ENCODE measurements around the gene SERPINB1. TPM values are rescaled to one million over a fixed set of nuclear protein-coding genes. Genes with fewer than 3 reads are reported as not detected.
A peak's percentile ranks its signal among the peaks of the same experiment; 100 is the strongest.

The SERPINB1 gene
- total RNA-seq, 3 donors from 2014 or later, result 66.7 to 187 (median 132) TPM

- no peak overlapping the region for H3K4me3 ChIP-seq
- H3K4me1 ChIP-seq (ENCODE audit: low read depth), result peaks cover 3% of the 10 kb centered on the region
- no peaks in the 10 kb centered on the region for H3K9me3 ChIP-seq
- no peaks in the 10 kb centered on the region for H3K36me3 ChIP-seq (ENCODE audit: low read depth)
- ATAC-seq (peak; percentile 74), DNase-seq (peak; percentile 68 to 76 (median 69))
- intact Hi-C loops (cut with DNase I, micrococcal nuclease), result loop anchor here in 1 of 2 donors (5.0 kb wide), 1 partner anchor 83 kb away; no protein-coding TSS in a partner anchor
- no peak for TF ChIP-seq CTCF (IDR thresholded peaks at IDR 0.05)
Observed at GRCh38 chr6:2848851-2849250, 7.2 kb upstream of the SERPINB1 start.

- Histone ChIP-seq H3K4me3 (no peak overlapping the region), H3K36me3 (ENCODE audit: low read depth) (no peaks in the 10 kb centered on the region), H3K4me1 (ENCODE audit: low read depth) (peaks cover 10% of the 10 kb centered on the region), H3K9me3 (no peaks in the 10 kb centered on the region)
- DNase-seq (no peak), ATAC-seq (no peak)
- TF ChIP-seq CTCF (IDR thresholded peaks at IDR 0.05), result no peak
- intact Hi-C loops (cut with DNase I, micrococcal nuclease), result loop anchor here in 1 of 2 donors (5.0 kb wide), 1 partner anchor 86 kb away; no protein-coding TSS in a partner anchor
Observed at GRCh38 chr6:2845880-2846208, 4.2 kb upstream of the SERPINB1 start.

- no peaks in the 10 kb centered on the region for H3K36me3 ChIP-seq (ENCODE audit: low read depth)
- H3K4me3 ChIP-seq, result no peak overlapping the region
- DNase-seq (no peak), ATAC-seq (no peak)
- H3K9me3 ChIP-seq, result no peaks in the 10 kb centered on the region
- peaks cover 28% of the 10 kb centered on the region for H3K4me1 ChIP-seq (ENCODE audit: low read depth)
- TF ChIP-seq CTCF (IDR thresholded peaks at IDR 0.05), result no peak
- intact Hi-C loops (cut with DNase I, micrococcal nuclease), result loop anchor here in 1 of 2 donors (5.0 kb wide), 1 partner anchor 52 kb away; no protein-coding TSS in a partner anchor
Observed at GRCh38 chr6:2844008-2844407, 2.3 kb upstream of the SERPINB1 start.

- no peak overlapping the region for H3K4me3 ChIP-seq
- TF ChIP-seq CTCF (IDR thresholded peaks at IDR 0.05), result no peak
- intact Hi-C loops (cut with DNase I, micrococcal nuclease), result loop anchor here in 1 of 2 donors (5.0 kb wide), 1 partner anchor 51 kb away; no protein-coding TSS in a partner anchor
- no peaks in the 10 kb centered on the region for H3K36me3 ChIP-seq (ENCODE audit: low read depth)
- H3K9me3 ChIP-seq, result no peaks in the 10 kb centered on the region
- H3K4me1 ChIP-seq (ENCODE audit: low read depth), result peaks cover 30% of the 10 kb centered on the region
- no peak for DNase-seq
- no peak for ATAC-seq
Observed at GRCh38 chr6:2843138-2843740, 1.6 kb upstream of the SERPINB1 start.

- no peak for ATAC-seq
- no peak for DNase-seq
- intact Hi-C loops (cut with DNase I, micrococcal nuclease), result loop anchor here in 1 of 2 donors (5.0 kb wide), 1 partner anchor 50 kb away; no protein-coding TSS in a partner anchor
- no peak for TF ChIP-seq CTCF (IDR thresholded peaks at IDR 0.05)
- Histone ChIP-seq H3K9me3 (no peaks in the 10 kb centered on the region), H3K36me3 (ENCODE audit: low read depth) (no peaks in the 10 kb centered on the region), H3K4me1 (ENCODE audit: low read depth) (peaks cover 30% of the 10 kb centered on the region), H3K4me3 (no peak overlapping the region)
Observed at GRCh38 chr6:2842139-2842552, 483 bp upstream of the SERPINB1 start.

All from mucosa of descending colon (tissue), 3 donors.